ENCODE data around the gene CCN5.

The CCN5 gene

GRCh38 chr20:44681796-44682566, 33.2 kb upstream of the CCN5 start:
- TF ChIP-seq MYC (IDR thresholded peaks at IDR 0.05; ENCODE audit: low read depth, low read length) (no peak), POLR2A (IDR thresholded peaks at IDR 0.05; ENCODE audit: extremely low read depth, insufficient read length) (no peak), MAX (IDR thresholded peaks at IDR 0.05; ENCODE audit: low read depth, low read length) (no peak), CTCF (IDR thresholded peaks at IDR 0.05; ENCODE audit: low read depth, low read length) (no peak)
- no peak for DNase-seq (ENCODE audit: low read depth)
- no peak overlapping the region for H3K4me3 ChIP-seq (ENCODE audit: low read depth, low read length)

GRCh38 chr20:44683263-44684046, 31.7 kb upstream of the CCN5 start:
- no peak overlapping the region for H3K4me3 ChIP-seq (ENCODE audit: low read depth, low read length)
- peak; percentile 71 for DNase-seq (ENCODE audit: low read depth)
- 0 out of 2 replicates have a peak, but pooled peaks have one; percentile 7 for TF ChIP-seq MYC (IDR thresholded peaks at IDR 0.05; ENCODE audit: low read depth, low read length)
- peak; percentile 82 for TF ChIP-seq CTCF (IDR thresholded peaks at IDR 0.05; ENCODE audit: low read depth, low read length)
- TF ChIP-seq MAX (IDR thresholded peaks at IDR 0.05; ENCODE audit: low read depth, low read length), result 0 out of 2 replicates have a peak, but pooled peaks have one; percentile 30
- TF ChIP-seq POLR2A (IDR thresholded peaks at IDR 0.05; ENCODE audit: extremely low read depth, insufficient read length), result no peak

- TF ChIP-seq CTCF (IDR thresholded peaks at IDR 0.05; ENCODE audit: low read depth, low read length), result no peak
- no peak for TF ChIP-seq MAX (IDR thresholded peaks at IDR 0.05; ENCODE audit: low read depth, low read length)
- TF ChIP-seq POLR2A (IDR thresholded peaks at IDR 0.05; ENCODE audit: extremely low read depth, insufficient read length), result no peak
- no peak for TF ChIP-seq MYC (IDR thresholded peaks at IDR 0.05; ENCODE audit: low read depth, low read length)
- no peak for DNase-seq (ENCODE audit: low read depth)
- no peak overlapping the region for H3K4me3 ChIP-seq (ENCODE audit: low read depth, low read length)
These were observed 30.9 kb upstream of the CCN5 start for GRCh38 chr20:44684047-44684967.

- H3K4me3 ChIP-seq (ENCODE audit: low read depth, low read length), result no peak overlapping the region
- DNase-seq (ENCODE audit: low read depth), result no peak
- TF ChIP-seq POLR2A (IDR thresholded peaks at IDR 0.05; ENCODE audit: extremely low read depth, insufficient read length), result no peak
- no peak for TF ChIP-seq CTCF (IDR thresholded peaks at IDR 0.05; ENCODE audit: low read depth, low read length)
- TF ChIP-seq MAX (IDR thresholded peaks at IDR 0.05; ENCODE audit: low read depth, low read length), result no peak
- TF ChIP-seq MYC (IDR thresholded peaks at IDR 0.05; ENCODE audit: low read depth, low read length), result no peak
These were observed 28.2 kb upstream of the CCN5 start for GRCh38 chr20:44686934-44687333.

- TF ChIP-seq MYC (IDR thresholded peaks at IDR 0.05; ENCODE audit: low read depth, low read length) (no peak), MAX (IDR thresholded peaks at IDR 0.05; ENCODE audit: low read depth, low read length) (no peak), POLR2A (IDR thresholded peaks at IDR 0.05; ENCODE audit: extremely low read depth, insufficient read length) (no peak), CTCF (IDR thresholded peaks at IDR 0.05; ENCODE audit: low read depth, low read length) (no peak)
- H3K4me3 ChIP-seq (ENCODE audit: low read depth, low read length), result no peak overlapping the region
- no peak for DNase-seq (ENCODE audit: low read depth)
These were observed 27.0 kb upstream of the CCN5 start for GRCh38 chr20:44688053-44688625.
